ENCODE measurements around the gene POT1. TPM values are rescaled to one million over a fixed set of nuclear protein-coding genes. Genes with fewer than 3 reads are reported as not detected.

POT1 gene
- total RNA-seq, 1 experiment from 2014 or later: 20.9 TPM

DNA sequence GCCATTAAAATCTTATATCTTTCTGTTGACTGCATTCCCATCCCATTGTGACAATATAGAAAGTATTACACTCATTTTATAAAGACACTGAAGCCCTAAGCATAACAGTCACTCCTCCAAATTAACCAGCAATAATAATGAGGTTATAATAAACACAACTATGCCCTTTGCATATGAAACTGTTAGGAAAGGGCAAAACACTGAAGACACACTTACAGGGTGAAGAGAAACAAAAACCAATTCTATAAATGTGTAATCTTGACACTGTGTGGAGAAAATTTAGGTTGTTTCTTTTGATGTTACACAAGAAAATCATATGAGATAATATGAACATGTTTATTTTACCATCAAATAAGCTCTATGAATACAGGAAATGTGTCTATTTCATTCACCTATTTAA is 150.0 kb downstream of the POT1 start:
- no peak for ATAC-seq
- Histone ChIP-seq H3K9me3 (ENCODE audit: control insufficient read depth, insufficient read depth, low read depth, low read length) (no peaks in the 10 kb centered on the region), H3K27ac (ENCODE audit: low read length) (no peak overlapping the region), H3K36me3 (ENCODE audit: control insufficient read depth, insufficient read depth, low read length) (no peaks in the 10 kb centered on the region), H3K4me3 (ENCODE audit: low read depth in 2 of 2, low read length in 2 of 2) (no peak overlapping the region), H3K4me1 (ENCODE audit: control insufficient read depth, insufficient read depth, low read length) (no peaks in the 10 kb centered on the region), H3K27me3 (ENCODE audit: control insufficient read depth, insufficient read depth, low read length) (no peaks in the 10 kb centered on the region)
- ChIA-PET POLR2A (no interaction called here), CTCF (interaction anchor here (0.7 kb wide), 1 partner anchor 599 kb away, joined by 6 read pairs; no protein-coding TSS in a partner anchor)
- no peak for DNase-seq (ENCODE audit: low read depth, low spot score)
- in situ Hi-C loops (cut with HindIII; ENCODE audit: low pct_unique_long_range_greater_than_20kb, low sequenced_read_pairs): no loop called here
- intact Hi-C loops (cut with micrococcal nuclease; ENCODE audit: unreplicated experiment): no loop called here
- no TSS peak for BruUV-seq (replicated peaks)
- TF ChIP-seq CTCF (IDR thresholded peaks at IDR 0.05): no peak
- no peak for TF ChIP-seq TCF7L2 (IDR thresholded peaks at IDR 0.05; ENCODE audit: low read depth, low read length)
- no peak for TF ChIP-seq REST (IDR thresholded peaks at IDR 0.05; ENCODE audit: insufficient read depth in 1 of 2, low read depth in 2 of 2, low read length in 1 of 2)

GRCh38 chr7:124779194-124779593 is 150.4 kb downstream of the POT1 start:
- no peak overlapping the region for H3K27ac ChIP-seq (ENCODE audit: low read length)
- intact Hi-C loops (cut with micrococcal nuclease; ENCODE audit: unreplicated experiment) (no loop called here), in situ Hi-C loops (cut with HindIII; ENCODE audit: low pct_unique_long_range_greater_than_20kb, low sequenced_read_pairs) (no loop called here)
- POLR2A ChIA-PET: interaction anchor here (0.6 kb wide), 1 partner anchor 128 kb away, joined by 7 read pairs; no protein-coding TSS in a partner anchor
- no peaks in the 10 kb centered on the region for H3K4me1 ChIP-seq (ENCODE audit: control insufficient read depth, insufficient read depth, low read length)
- DNase-seq (ENCODE audit: low read depth, low spot score) (no peak), ATAC-seq (no peak)
- no peak overlapping the region for H3K4me3 ChIP-seq (ENCODE audit: low read depth in 2 of 2, low read length in 2 of 2)
- no peaks in the 10 kb centered on the region for H3K27me3 ChIP-seq (ENCODE audit: control insufficient read depth, insufficient read depth, low read length)
- TF ChIP-seq REST (IDR thresholded peaks at IDR 0.05; ENCODE audit: insufficient read depth in 1 of 2, low read depth in 2 of 2, low read length in 1 of 2): no peak
- TF ChIP-seq TCF7L2 (IDR thresholded peaks at IDR 0.05; ENCODE audit: low read depth, low read length): no peak
- TF ChIP-seq CTCF (IDR thresholded peaks at IDR 0.05): no peak
- no peak for TF ChIP-seq SIN3A (IDR thresholded peaks at IDR 0.05; ENCODE audit: borderline replicate concordance, insufficient read depth, low read depth, low read length)
- TF ChIP-seq POLR2AphosphoS5 (IDR thresholded peaks at IDR 0.05; ENCODE audit: low read depth, low read length): no peak
- no TSS peak for BruUV-seq (replicated peaks)
- H3K36me3 ChIP-seq (ENCODE audit: control insufficient read depth, insufficient read depth, low read length): no peaks in the 10 kb centered on the region
- CTCF ChIA-PET: interaction anchor here (0.7 kb wide), 2 partner anchors 599 to 739 kb away, joined by 6 to 17 read pairs; no protein-coding TSS in a partner anchor
- no peaks in the 10 kb centered on the region for H3K9me3 ChIP-seq (ENCODE audit: control insufficient read depth, insufficient read depth, low read depth, low read length)

Data from Panc1 (cell line).